ENCODE data around the gene TTC7B. TPM values are rescaled to one million over a fixed set of nuclear protein-coding genes. Genes with fewer than 3 reads are reported as not detected.

The TTC7B gene
- total and polyA plus RNA-seq, 9 of the 15 experiments (the other 6 are each of a cell fraction or from before 2014, with no cell fraction given), result 2.2 to 77.2 (median 36.7) TPM

GRCh38 chr14:90546767-90547166 is 269.5 kb downstream of the TTC7B start (continued):
- TF ChIP-seq HDAC1 (IDR thresholded peaks at IDR 0.05) (no peak), ZNF395 (CRISPR knock-in tag; IDR thresholded peaks at IDR 0.05) (no peak), ZSCAN32 (CRISPR knock-in tag; IDR thresholded peaks at IDR 0.05) (no peak), SRSF1 (IDR thresholded peaks at IDR 0.05; ENCODE audit: low read depth, low read length) (no peak), ATF4 (CRISPR knock-in tag; IDR thresholded peaks at IDR 0.05) (no peak), CAMTA2 (CRISPR knock-in tag; conservative IDR thresholded peaks at IDR 0.05) (no peak), KAT2B (IDR thresholded peaks at IDR 0.05; ENCODE audit: low read depth, low read length) (no peak), MBD2 (IDR thresholded peaks at IDR 0.05; ENCODE audit: borderline replicate concordance, low read depth) (no peak), AFF4 (CRISPR knock-in tag; IDR thresholded peaks at IDR 0.05) (no peak), HEY1 (CRISPR knock-in tag; IDR thresholded peaks at IDR 0.05; ENCODE audit: borderline replicate concordance) (no peak), TCF7 (IDR thresholded peaks at IDR 0.05; ENCODE audit: borderline replicate concordance) (no peak)
- TF ChIP-seq, protein P1, sequence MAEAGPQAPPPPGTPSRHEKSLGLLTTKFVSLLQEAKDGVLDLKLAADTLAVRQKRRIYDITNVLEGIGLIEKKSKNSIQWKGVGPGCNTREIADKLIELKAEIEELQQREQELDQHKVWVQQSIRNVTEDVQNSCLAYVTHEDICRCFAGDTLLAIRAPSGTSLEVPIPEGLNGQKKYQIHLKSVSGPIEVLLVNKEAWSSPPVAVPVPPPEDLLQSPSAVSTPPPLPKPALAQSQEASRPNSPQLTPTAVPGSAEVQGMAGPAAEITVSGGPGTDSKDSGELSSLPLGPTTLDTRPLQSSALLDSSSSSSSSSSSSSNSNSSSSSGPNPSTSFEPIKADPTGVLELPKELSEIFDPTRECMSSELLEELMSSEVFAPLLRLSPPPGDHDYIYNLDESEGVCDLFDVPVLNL (CRISPR knock-in tag; IDR thresholded peaks at IDR 0.05; ENCODE audit: low read depth), result no peak

Measured in K562 (cell line).